NCI-H1417 treated with DMSO at 0.1 percent for 48 hours (cell line): Measurements from ENCODE around the gene SLC2A4RG.

Source experiments
- DNase-seq: peaks from one replicate; lab custom pipeline; 2025; lab: John Stamatoyannopoulos, UW

The SLC2A4RG gene, protein sequence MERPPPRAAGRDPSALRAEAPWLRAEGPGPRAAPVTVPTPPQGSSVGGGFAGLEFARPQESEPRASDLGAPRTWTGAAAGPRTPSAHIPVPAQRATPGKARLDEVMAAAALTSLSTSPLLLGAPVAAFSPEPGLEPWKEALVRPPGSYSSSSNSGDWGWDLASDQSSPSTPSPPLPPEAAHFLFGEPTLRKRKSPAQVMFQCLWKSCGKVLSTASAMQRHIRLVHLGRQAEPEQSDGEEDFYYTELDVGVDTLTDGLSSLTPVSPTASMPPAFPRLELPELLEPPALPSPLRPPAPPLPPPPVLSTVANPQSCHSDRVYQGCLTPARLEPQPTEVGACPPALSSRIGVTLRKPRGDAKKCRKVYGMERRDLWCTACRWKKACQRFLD

DNA sequence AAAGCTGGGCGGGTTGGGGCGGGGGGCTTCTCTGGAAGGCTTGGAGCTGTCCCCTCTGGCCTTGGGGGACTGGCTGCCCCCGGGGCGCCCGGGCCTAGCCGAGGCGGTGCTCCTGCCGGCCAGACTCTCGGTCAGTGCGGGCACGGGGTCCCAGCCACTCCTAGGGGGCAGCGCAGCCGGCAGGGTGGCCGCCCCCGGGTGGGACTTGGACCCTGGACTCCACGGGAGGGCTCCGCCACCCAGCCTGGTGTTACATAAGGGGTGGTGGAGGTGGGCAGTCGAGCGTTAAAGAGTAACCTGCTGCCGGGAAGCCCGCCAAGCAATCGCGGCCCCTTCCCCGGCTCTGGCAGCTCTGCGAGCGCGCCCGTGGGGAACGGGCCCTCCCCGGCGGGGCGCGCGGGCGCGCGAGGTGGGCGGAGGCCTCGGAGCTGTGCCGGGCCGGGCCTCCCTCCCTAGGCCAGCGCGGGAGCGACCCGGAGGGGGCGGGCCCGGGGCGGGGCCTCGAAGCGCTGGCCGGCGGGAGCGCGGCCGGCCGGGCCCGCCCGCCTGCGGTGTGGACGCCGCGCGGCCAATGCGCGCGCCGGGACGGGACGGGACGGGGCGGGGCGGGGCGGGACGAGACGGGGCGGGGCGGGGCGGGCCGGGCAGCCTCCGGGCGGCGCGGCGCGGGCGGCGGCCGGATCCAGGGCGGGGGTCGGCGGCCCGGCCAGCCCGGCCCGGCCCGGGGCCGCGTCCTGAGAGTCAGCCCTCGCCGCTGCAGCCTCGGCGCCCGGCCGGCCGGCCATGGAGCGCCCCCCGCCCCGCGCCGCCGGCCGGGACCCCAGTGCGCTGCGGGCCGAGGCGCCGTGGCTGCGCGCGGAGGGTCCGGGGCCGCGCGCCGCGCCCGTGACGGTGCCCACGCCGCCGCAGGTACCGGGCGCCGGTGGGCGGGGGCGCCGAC is at the start of gene SLC2A4RG:
Gene SLC2A4RG (plus strand): TSS at position 647 of the 940 bp plus-strand sequence. CDS start 137 bp downstream, at position 784.
- DNase-seq: no peak

DNA sequence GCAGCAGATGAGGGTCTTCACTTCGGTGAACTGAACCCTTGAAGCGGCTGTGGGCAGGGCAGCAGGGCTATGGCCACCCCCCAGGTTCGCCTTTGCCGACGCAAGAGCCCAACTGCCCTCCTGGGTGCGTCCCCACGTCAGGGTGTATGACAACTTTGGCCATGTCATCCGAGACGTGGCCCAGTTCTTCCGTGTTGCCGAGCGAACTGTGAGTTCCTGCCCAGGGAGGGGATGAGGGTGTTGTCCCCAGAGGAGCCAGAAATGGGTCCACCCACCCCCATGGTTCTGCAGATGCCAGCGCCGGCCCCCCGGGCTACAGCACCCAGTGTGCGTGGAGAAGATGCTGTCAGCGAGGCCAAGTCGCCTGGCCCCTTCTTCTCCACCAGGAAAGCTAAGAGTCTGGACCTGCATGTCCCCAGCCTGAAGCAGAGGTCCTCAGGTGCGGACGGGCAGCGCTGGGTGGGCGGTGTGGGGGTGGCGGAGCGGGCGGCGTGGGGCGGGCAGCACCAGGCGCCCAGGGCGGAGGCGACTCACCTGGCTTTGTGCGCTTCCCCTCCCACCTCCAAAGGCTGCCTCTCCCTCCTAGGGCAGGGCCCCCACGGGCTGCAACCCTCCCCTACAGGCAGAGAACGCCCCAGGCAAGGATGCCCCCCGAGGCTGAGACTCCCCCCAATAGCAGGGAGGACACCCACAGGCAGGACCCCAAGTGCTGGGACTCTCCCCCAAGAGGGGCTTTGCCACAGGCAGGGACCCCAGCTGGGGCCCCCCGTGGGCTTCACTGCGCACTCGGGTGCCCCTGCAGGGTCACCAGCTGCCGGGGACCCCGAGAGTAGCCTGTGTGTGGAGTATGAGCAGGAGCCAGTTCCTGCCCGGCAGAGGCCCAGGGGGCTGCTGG is 49.3 kb upstream of the SLC2A4RG start:
- no peak for DNase-seq

DNA sequence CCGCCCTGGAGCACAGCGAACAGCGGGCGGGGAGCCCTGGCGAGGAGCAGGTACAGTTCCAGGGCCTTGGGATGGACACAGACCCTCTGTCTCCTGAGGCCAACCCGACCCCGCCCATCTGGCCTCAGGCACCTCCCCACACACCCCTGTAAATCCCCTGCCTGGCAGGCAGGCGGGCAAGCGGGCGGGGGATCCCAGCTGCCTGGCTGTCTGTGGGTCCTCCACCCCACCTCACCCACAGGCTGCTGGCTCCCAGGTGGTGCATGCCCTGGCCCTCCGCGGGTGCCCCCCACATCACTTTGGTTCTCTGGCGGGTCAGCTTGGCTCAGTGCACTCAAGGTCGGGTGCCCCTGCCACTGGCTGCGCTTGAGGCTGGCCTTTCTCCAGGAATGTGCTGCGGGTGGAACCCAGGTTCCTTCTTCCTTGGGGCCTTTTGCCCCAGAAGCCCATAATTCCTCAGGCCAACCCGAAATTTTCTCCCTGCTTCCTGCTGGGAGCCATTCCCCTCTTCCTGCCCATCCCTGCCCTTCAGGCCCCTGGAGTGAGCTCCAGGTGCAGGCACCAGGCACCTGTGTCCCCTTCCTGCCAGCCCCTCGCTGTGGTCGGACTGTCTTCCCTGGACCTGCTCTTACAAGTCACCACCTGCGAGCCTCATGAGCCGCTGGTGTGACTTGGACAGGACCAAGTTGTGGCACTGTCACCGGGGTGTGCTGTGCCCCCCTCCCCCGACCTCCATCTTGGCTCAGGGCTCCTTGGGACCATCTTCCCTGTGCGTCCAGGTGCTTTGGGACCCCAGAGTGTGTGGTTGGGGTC is 48.5 kb upstream of the SLC2A4RG start:
- DNase-seq: no peak

DNA sequence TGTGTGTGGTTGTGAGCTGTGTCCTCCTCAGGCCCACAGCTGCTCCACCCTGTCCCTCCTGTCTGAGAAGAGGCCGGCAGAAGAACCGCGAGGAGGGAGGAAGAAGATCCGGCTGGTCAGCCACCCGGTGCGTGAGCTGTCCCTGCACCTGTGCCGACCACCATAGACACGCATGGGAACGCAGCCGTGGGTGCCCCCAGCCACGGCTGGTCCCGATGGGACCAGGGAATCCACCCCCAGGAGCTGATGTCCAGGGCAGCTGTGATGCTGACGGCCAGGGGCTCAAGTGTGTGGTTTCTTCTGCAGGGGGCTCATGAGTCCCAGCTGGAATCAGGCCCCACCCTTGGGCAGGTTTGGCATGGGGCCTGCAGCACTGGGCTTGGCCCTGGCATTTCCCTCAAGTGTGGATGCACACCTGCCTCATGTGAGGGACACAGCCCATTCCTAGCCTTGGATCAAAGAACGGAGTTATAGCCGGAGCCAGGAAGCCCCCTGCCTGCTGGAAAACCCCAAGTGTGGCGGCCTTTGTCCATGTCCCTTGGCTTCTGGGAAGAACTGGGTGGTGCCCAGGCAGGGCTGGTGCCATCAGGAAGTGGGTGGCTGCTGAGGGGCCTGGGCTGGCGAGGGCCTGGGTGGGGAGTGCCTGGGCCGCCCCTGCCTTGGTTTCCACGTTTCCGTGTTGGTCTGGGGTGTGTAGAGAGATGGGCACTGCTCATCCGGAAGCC is 47.7 kb upstream of the SLC2A4RG start:
- DNase-seq: no peak

DNA sequence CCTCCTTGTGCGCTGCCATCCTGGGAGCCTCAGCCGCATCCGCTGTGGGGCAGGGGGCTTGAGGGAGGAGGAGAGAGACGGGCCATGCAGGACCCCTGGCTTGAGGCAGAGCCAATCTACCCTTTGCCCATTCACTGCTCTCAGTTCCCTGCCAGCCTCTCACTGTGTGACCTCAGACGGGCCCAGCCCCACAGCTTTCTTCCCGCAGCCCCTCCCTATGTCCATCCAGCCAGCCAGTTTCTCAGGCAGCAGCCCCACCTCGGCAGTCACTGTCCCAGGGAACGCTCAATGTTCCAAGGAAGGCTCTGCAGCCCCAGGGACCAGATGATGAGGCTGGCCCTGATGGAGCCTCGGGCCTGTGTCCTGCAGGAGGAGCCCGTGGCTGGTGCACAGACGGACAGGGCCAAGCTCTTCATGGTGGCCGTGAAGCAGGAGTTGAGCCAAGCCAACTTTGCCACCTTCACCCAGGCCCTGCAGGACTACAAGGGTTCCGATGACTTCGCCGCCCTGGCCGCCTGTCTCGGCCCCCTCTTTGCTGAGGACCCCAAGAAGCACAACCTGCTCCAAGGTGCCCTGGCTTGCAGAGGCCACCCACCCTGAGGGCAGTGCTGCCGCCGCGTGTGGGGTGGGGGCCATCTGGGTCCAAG is 47.0 kb upstream of the SLC2A4RG start:
- no peak for DNase-seq

DNA sequence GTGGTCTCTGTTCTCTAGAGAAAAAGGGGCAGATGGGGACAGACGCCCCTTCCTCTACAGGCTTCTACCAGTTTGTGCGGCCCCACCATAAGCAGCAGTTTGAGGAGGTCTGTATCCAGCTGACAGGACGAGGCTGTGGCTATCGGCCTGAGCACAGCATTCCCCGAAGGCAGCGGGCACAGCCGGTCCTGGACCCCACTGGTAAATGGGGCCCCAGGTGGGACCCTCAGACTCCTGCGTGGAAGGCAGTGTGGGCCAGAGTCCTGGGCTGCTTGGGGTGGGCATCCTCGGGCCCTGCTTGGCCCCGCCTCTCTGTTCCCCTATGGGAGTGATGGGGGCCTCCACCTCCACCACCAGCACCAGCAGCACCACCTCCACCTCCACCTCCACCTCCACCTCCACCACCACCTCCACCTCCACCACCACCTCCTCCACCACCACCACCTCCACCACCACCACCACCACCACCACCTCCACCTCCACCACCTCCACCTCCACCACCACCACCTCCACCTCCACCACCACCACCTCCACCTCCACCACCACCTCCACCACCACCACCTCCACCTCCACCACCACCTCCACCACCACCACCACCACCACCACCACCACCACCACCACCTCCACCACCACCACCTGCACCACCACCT is 46.4 kb upstream of the SLC2A4RG start:
- DNase-seq: no peak

DNA sequence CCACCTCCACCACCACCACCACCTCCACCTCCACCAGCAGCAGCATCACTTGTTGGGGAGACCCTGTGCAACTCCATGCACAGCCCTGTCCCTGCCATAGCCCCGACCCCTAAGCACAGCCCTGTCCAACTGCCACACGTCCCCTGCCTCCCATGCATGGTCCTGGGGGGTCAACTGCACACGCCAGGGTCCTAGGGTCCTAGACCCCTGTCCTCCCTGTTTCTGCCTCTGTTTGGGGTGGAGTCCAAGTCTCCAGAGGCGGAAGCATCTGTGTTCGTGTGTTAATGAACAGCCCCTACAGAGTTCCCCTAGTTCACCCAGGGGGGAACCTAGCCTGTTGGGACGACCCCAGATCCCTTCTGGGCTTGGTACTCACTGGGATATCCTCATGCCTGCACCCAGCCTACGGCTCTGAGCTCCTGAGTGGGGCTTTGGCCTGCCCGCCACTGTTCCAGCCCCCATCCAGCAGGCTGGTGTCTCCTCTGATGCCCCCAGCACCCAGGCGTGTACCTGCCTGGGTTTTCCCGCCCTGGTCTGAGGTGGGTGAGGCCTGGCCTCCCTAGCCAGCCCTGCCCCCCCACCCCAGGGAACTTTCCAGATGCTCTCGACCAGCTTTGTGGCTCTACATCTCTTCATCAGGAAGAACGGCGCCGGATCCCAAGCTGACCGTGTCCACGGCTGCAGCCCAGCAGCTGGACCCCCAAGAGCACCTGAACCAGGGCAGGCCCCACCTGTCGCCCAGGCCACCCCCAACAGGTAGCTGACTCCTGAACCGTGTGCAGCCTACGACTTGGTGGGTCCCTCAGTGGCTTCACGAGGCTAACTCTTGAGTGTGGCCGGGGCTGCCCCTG is 45.6 kb upstream of the SLC2A4RG start:
- DNase-seq: no peak

DNA sequence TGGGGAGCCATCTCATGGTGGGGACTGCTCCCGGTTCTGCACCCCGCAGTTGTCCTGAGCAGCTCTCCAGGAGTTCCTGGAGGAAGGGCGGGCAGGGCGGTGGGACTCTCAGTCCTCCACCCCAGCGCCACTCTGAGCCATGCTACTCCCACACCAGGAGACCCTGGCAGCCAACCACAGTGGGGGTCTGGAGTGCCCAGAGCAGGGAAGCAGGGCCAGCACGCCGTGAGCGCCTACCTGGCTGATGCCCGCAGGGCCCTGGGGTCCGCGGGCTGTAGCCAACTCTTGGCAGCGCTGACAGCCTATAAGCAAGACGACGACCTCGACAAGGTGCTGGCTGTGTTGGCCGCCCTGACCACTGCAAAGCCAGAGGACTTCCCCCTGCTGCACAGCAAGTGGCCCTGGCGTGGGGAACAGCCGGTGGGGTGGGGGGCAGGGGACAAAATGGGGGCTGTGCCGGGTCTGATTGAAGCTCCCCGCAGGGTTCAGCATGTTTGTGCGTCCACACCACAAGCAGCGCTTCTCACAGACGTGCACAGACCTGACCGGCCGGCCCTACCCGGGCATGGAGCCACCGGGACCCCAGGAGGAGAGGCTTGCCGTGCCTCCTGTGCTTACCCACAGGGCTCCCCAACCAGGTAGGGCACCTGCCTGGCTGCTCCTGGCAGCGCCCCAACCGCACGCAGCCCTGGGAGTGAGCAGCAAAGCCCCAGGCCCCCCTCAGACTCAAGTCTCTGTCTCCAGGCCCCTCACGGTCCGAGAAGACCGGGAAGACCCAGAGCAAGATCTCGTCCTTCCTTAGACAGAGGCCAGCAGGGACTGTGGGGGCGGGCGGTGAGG is 44.8 kb upstream of the SLC2A4RG start:
- DNase-seq: no peak

DNA sequence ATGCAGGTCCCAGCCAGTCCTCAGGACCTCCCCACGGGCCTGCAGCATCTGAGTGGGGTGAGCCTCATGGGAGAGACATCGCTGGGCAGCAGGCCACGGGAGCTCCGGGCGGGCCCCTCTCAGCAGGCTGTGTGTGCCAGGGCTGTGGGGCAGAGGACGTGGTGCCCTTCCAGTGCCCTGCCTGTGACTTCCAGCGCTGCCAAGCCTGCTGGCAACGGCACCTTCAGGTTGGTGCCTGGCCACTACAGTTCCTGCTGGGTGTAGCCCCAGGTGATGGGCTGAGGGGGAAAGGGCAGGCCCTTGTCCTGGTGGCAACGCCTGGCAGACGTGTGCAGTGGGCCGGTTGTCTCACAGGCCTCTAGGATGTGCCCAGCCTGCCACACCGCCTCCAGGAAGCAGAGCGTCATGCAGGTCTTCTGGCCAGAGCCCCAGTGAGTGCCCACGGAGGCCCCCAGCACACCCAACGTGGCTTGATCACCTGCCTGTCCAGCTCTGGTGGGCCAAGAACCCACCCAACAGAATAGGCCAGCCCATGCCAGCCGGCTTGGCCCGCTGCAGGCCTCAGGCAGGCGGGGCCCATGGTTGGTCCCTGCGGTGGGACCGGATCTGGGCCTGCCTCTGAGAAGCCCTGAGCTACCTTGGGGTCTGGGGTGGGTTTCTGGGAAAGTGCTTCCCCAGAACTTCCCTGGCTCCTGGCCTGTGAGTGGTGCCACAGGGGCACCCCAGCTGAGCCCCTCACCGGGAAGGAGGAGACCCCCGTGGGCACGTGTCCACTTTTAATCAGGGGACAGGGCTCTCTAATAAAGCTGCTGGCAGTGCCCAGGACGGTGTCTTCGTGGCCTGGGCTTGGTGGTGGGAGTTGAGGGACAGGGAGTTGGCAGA is 43.9 kb upstream of the SLC2A4RG start:
- no peak for DNase-seq

DNA sequence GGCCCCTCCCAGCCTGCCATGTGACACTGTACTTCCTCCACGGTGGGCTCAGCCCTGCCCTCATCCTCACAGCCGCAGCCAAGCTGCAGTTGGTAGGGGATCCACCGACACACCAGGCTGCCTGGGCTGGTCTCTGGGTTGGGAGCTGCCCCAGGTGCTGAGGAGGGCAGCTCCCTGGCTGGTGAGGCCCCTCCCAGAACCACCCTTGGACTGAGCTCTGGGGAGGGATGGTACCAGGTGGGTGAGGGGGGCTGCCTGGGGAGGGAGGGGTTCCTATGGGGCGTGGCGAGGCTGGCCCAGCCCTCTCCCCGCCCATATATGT is 43.3 kb upstream of the SLC2A4RG start:
- DNase-seq: no peak

DNA sequence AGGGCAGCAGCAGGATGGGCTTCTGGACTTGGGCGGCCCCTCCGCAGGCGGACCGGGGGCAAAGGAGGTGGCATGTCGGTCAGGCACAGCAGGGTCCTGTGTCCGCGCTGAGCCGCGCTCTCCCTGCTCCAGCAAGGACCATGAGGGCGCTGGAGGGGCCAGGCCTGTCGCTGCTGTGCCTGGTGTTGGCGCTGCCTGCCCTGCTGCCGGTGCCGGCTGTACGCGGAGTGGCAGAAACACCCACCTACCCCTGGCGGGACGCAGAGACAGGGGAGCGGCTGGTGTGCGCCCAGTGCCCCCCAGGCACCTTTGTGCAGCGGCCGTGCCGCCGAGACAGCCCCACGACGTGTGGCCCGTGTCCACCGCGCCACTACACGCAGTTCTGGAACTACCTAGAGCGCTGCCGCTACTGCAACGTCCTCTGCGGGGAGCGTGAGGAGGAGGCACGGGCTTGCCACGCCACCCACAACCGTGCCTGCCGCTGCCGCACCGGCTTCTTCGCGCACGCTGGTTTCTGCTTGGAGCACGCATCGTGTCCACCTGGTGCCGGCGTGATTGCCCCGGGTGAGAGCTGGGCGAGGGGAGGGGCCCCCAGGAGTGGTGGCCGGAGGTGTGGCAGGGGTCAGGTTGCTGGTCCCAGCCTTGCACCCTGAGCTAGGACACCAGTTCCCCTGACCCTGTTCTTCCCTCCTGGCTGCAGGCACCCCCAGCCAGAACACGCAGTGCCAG is 42.8 kb upstream of the SLC2A4RG start, which contains the start of gene TNFRSF6B:
Gene TNFRSF6B (plus strand): TSS at position 25 of the 729 bp plus-strand sequence. CDS start 116 bp downstream, at position 141.
- DNase-seq: no peak

DNA sequence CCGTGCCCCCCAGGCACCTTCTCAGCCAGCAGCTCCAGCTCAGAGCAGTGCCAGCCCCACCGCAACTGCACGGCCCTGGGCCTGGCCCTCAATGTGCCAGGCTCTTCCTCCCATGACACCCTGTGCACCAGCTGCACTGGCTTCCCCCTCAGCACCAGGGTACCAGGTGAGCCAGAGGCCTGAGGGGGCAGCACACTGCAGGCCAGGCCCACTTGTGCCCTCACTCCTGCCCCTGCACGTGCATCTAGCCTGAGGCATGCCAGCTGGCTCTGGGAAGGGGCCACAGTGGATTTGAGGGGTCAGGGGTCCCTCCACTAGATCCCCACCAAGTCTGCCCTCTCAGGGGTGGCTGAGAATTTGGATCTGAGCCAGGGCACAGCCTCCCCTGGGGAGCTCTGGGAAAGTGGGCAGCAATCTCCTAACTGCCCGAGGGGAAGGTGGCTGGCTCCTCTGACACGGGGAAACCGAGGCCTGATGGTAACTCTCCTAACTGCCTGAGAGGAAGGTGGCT is 42.2 kb upstream of the SLC2A4RG start:
- no peak for DNase-seq

DNA sequence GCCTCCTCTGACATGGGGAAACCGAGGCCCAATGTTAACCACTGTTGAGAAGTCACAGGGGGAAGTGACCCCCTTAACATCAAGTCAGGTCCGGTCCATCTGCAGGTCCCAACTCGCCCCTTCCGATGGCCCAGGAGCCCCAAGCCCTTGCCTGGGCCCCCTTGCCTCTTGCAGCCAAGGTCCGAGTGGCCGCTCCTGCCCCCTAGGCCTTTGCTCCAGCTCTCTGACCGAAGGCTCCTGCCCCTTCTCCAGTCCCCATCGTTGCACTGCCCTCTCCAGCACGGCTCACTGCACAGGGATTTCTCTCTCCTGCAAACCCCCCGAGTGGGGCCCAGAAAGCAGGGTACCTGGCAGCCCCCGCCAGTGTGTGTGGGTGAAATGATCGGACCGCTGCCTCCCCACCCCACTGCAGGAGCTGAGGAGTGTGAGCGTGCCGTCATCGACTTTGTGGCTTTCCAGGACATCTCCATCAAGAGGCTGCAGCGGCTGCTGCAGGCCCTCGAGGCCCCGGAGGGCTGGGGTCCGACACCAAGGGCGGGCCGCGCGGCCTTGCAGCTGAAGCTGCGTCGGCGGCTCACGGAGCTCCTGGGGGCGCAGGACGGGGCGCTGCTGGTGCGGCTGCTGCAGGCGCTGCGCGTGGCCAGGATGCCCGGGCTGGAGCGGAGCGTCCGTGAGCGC is 41.6 kb upstream of the SLC2A4RG start:
- no peak for DNase-seq

DNA sequence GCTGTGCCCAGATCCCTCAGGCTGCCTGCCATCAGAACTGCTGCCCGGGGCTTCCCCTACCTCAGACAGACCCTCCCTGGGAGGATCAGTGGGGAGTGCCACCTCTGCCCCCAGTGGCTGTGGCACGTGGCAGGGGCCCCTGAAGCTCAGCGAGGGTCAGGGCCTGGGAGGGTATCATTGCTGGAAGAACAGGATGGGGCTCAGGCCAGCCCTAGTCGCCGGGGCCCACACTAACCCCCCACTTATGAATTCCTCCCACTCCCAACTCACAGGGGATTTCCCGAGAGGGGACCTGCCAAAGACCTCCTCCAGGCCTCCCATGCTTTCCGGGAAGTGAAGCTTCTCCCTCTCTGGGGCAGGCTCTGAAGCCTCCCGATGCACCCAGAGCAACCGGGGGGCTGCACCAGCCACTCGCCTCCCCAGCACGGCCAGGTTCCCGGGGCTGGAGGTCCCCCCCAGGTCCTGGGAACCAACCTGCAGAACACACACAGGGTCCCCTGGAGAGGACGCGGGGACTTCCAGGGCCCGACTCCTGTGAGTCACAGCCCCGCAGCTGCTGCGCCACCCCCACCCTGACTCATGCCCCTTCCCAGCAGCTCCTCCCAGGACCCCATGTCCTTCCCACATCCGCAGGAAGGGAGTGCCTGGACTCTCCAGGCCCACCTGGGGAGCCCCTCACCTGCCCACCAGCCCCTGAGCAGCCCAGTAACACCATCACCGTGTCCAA is 40.7 kb upstream of the SLC2A4RG start:
- no peak for DNase-seq
